GM21381 (cell line): Measurements from ENCODE around the gene EEIG2.
"Not testable (repeated sequence)": the region's sequence is repeated elsewhere in the genome, so short reads cannot be mapped to it uniquely, and the experiment has no call there.

Experiments used
- ATAC-seq: cut with Tn5 transposase; IDR thresholded peaks from one replicate; pipeline ENCODE4 v1.9.1; 2021; ENCODE audit warnings: mild to moderate bottlenecking, moderate library complexity; ENCODE audit not compliant: unreplicated experiment

The EEIG2 gene

DNA sequence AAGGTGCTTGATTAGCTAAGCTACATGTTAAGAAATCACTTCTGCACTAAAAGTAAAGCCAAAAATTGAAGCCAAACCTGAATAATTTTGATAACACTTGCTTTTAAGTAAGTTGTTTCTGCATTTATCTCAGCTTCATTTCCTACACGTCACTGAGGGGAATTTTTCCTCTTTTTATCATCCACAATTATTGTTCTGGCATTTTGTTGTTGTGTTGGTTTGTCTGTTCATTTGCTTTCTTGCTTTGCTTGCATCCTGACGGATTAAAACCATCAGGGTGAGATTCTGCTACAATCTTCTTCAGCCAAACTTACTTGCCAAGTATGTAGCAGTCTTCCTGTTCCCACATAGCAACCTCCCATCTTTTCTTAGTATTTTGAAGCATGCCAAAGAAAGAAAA, 18.0 kb upstream of the EEIG2 start:
- no peak for ATAC-seq

DNA sequence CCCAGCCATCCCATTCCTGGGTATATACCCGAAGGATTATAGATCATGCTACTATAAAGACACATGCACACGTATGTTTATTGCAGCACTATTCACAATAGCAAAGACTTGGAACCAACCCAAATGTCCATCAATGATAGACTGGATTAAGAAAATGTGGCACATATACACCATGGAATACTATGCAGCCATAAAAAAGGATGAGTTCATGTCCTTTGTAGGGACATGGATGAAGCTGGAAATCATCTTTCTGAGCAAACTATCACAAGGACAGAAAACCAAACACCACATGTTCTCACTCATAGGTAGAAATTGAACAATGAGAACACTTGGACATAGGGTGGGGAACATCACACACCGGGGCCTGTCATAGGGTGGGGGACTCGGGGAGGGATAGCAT, 12.4 kb upstream of the EEIG2 start:
- not testable (repeated sequence) for ATAC-seq

DNA sequence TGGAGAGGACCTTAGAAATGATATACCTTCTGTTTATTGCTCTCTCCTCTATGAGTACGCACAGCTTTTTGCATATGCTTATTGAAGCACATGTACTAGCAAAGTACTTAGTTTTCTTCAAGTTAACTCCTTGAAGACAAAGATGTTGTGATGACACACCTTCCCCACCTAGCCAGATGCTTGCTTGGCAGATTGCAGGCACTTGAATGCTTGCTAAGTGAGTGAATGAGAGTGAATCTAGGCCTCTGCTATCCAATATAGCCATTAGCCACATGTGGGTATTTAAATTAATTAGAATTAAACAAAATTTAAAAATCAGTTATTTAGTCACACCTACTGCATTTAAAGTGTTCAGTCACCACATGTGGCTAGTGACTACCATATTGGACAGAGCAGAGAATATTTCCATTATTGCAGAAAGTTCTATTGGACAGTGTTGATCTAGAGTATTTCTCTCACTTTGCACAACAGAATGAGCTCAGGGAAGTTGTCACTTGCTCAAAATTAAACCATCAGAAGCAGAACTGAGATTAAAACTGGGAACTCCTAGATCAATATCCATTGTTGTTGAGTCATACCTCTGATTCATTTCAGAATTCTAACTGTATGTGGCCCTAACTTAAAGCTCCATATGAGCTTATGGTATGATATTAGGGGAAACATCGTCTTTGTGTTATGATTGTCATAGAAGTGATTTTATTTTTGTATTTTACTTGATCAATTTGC, 8.6 kb upstream of the EEIG2 start:
- ATAC-seq = peak; percentile 94

DNA sequence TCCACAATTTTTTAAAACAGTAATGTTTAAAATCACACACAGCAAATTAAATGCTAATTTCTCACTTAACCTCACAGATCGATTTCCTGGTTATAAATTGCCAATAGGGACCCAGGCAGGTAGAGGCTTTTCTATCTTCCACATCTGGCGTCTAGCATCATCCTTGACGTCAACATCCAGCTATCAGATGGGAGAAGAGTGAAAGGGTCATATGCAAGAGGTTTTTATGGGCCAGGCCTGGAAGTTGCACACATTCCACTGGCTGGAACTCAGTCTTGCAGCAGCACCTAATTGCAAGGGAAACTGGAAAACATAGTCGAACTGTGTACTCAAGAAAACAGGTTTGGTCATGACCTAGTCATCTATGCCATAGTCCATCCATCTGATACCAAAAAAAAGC, 6.0 kb upstream of the EEIG2 start:
- ATAC-seq = no peak

DNA sequence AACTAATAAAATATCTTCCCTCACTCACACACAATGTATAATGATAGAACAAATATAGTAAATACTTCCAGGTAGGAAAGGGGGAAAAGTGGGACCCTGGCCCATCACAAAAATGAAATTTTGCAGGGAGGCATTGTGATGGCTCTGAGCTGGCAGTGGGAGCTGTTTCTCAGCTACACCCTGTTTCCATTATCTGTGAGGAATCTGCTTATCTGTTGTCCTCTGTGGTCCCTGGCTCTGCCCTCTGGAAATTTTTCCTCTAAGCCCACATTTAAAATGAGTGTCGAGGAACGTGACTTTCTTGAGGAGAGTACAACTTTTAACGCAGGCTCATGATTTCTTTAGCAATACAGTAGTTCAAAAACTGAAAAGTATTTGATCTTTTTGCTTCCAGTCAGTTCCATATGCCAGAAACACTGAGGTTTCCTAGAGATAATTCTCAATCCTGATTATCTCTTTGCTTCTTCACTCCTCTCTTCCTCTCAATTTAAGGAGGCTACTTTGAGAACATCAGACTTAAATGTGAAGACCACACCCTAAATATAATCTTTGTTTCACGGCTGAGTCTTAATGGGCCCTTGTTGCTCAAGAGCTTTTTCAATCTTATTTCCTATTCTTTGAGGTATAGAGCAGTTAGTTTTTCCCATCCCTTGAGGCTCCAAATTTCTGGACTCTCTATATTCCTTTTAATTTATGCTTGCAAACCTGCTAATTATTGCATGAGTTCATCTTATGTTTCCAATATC, 5.0 kb upstream of the EEIG2 start:
- no peak for ATAC-seq

DNA sequence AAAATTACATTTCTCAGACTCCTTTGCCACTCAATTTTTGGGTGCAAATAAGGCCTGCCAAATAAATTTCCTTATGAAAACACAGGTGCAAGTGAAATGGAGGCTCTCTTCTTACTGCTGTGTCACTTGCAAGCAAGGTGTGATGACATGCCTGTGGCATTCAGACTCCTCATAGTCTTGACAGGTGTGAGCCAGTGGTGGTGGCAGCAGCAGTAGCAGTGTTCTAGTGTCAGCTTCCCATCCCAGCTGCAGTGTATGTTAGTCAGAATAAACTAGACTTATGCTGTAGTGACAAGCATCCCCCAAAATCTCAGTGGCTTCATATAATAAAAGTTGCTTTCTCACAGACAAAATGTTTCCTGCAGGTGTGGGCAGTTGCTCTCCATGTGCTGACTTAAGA, 3.8 kb upstream of the EEIG2 start:
- no peak for ATAC-seq

DNA sequence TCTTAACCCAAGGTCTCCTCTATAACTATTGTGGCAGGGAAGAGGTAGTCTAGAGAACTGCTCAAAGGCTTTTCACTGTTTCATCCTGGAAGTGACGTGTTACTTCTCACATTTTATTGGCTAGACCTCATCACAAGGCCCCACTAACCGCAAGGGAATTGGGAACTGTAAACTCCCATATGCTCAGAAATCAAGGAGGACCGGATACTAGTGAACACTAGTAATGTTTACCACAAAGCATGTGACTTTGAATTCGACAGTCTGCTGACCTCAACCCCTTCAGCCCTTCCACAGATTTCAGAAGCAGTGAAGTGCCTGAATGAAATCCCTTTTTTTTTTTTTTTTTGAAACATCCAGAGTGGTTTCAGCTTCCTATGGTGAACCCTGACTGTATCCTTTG, 3.4 kb upstream of the EEIG2 start:
- ATAC-seq = no peak

DNA sequence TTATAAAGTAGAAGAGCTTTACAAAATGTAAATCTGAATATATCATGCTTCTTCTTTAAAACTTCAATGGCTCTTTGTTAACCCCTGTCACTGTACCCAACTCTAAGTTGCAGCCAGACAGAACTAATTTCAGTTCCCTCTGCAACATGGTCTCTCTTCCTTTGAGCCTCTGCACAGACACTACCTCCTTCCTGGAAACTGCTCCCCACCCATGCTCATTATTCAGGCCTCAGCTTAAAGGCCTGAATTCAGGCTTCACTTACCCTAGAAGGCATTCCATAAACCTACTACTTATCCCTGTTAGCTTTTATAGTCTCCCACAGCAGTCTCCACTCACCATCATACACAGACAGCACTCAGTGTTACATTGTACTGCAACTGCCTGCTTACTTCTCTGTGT, 2.6 kb upstream of the EEIG2 start:
- ATAC-seq = no peak

DNA sequence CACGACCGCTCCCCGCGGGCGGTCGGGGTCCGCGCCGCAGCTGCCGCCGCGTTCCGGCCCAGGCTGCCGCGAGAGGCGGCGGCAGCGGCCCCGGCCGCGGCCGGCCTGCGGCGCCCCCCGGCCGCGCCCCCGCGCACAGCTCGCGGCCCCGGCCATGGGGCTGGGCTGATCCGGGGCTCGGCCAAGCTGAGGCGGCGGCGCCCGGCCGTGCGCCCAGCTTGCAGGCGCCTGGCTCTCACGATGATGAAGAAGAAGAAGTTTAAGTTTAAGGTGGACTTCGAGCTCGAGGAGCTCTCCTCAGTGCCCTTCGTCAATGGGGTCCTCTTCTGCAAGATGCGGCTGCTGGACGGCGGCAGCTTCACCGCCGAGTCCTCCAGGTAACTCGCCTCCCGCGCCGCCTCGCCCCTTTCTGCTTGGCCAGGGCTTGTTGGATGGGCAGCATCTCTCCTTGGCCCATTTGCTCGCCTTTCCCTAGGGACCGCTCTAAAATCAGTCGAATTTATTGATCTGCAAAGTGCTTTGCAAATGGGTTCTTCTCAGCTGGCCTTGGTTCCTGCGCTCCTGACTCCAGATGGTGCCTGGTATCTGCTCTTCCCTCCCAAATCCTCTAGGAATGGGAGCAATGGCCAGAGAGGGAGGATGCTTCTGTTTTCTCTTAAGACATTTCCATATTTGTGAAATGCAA, 431 bp downstream of the EEIG2 start:
- peak; percentile 40 for ATAC-seq

DNA sequence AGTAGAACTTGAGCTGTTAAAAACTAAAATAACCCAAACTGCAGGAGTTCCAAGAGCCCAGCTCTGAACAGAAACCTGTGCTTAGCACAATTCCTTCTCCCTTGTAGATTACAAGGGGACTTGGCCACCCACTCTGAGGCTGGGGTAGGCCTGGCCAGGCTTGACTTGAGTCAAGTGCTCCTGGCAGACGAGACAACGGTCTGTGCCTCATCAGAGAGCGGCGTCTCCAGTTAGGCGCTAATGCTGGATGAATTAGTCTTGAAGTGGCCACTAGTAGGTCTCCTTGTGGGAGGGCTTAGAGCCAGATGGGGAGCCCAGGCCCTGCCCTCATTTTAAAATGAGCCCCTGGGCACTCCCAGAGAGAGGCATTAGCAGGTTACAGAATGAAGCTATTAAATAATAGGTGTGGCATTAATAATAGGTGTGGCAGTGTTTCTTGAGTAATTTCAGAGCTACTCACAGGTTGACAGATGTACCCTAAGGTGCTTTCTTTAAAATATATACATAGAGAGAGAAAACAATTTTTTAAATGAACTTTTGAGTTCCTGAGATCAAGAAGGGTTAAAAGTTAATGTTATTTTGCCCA, 1.1 kb downstream of the EEIG2 start:
- no peak for ATAC-seq

DNA sequence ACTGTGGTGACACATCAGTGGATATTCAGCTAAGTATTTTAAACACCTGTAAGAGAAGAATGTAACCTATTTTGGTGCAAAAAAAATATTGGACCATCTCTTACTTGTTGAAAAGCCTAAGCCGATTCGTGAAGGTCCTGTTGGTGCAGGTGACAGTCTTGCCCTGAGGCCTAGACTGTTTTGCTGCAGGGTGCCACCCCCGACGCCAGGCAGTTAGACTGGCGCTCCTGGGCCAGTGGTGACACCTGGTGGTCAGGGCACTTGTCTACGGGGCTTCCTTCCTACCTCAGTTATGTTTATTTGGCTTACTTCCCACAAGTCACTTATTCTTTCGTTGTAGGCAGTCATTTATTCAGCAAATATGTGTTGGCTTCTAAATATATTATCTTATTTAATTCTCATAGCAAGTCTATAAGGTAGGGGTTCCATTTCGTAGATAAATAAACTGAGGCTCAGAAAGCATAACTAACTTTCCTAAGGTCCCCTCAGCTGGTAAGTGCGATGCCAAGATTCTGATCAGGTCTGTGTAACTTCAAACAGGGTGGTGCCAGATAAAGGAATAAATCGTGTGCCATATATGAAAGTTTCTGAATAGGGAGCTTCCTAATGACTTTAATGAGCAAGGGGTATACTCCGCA, 1.9 kb downstream of the EEIG2 start:
- peak; percentile 38 for ATAC-seq

DNA sequence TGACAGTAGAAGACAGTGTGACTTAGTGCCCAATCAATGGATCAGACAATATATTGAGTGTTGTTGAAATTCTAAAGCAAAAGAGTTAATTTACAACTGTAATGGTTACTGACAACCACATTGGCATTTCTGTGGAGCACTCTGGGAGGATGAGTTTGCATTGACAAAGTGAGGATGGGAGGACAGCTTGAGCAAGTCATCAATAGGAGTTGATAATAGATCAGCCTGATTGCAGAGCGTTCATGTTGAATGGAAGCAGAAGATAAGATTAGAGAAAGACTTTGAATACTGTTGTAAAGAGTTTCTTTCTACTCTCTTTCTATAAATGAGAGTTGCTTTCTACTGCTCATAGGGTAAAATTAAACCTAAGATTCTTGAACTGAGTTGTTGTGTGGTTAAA, 3.9 kb downstream of the EEIG2 start:
- no peak for ATAC-seq

DNA sequence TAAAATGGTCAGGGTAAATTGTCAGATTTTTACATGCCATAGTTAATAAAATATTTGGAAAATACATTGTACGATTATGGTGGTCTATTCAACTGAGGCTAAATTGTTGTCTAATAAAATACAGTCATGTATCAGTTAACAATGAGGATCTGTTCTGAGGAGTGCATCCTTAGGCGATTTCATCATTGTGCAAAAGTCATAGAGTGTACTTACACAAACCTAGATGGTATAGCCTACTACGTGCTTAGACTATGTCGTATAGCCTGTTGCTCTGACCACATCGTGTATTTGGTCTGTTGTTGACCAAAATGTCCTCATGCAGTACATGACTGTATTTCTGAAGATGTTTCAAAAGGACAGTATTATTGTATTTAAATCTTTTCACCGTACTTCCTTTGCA, 5.2 kb downstream of the EEIG2 start:
- no peak for ATAC-seq

DNA sequence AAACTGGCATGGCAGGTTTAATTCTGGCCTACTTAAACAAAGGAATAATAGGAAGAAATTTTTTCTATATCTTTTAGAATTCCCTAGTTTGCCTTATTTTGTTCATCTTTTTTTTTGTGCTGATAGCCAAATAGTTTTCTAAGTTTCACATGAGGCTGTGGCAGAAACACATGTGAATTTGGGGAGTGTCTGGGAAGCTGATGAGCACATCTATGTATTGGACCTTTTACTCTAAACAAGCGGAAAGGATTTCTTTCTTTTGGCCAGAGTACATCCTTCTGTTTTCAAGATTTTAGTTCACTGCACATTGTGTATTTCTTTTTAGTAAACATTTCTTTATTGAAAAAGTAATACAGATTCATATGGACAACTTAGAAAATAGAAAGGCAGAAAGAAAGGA, 5.6 kb downstream of the EEIG2 start:
- ATAC-seq = no peak

DNA sequence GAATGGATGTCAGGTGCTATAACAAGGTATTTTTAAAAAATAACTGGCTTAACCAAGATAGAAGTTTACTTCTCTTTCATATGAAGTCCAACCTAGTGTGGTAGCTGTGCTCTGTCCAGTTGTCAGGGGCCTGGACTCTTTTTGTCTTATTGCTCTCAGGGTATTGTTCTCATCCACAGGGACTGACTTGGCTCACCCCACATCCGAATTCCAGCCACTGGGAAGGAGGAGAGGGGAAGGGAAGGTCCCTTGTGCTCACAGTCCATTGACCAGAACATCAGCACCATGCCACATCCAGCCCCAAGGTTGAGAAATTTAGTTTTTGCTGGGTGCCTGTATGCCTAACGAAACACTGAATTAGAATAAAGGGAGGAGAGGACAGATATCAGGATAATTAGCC, 8.7 kb downstream of the EEIG2 start:
- no peak for ATAC-seq

DNA sequence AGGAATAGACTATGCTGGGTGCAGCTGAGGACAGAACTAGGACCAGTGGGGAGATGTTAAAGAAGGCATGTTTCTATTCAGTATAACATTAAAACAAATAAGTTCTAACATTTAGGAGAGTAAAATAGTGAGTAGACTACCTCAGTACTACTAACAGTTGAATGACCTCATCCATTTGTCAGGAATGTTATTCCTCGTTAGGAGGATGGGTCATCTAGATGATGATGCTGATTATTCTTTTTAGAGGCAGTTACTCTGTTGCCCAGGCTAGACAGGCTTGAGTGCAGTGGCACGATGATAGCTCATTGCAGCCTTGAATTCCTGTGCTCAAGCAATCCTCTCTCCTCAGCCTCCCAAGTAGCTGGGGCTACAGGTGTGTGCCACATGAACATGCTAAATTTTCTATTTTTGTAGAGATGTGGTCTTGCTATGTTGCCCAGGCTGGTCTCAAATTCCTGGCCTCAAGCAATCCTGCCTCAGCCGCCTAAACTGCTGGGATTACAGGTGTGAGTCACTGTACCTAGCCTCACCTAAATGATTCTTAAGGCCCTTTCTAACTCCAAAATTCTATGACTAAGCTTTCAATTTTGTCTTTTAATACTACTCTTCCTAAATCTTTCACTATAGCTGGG, 9.3 kb downstream of the EEIG2 start:
- no peak for ATAC-seq

DNA sequence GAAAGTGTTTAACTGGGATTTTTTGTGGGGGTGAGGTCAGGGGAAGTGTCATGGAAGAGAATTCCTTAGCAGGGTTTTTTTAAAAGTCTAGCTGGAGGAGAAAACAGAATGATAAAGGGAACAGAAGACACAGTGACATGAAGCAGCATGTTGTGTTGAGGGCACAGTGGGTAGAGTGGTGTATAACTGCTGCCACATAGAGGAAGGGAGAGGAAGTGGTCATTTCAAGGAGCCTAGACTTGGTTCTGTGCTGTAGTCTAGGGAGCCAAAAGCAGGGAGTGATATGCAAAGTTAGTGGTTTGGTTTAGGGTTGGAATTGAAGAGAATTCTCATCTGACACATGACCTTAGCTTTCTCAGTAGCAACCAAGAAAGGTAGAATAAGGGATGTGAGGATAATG, 10.2 kb downstream of the EEIG2 start:
- ATAC-seq = peak; percentile 98

DNA sequence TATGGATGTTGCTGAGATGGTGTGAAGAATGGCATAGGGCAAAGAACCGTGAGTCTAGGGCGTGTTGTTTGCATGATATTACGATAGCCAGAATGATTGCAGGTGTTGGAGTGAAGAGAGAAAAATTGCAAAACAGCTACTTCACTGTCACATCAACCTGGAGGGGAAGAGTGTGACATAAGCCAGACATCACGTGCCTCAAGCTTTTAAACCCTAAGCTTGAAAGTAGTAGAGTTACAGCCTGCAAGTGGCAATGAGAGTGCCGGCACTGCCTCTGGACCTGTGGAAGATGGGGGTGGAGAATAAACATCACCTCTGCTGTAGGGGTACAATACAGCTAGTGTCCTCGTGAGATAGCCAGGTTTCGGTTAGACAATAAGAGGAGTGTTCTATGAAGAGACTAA, 11.1 kb downstream of the EEIG2 start:
- ATAC-seq = no peak

DNA sequence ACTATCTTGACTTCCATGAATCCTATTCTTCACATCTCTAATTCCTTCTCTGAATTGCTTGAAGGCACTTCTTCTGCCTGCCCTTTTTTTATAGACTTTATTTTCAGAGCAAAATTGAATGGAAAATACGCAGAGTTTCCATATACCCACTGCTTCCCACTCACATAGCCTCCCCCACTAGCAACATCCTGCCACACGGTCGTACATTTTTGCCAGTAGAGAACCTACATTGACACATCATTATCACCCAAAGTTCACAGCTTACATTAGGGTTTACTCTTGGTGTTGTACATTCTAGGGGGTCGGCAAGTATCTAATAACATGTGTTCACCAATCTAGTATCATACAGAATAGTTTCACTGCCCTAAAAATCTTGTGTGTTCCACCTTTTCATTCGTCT, 12.3 kb downstream of the EEIG2 start:
- ATAC-seq = no peak

DNA sequence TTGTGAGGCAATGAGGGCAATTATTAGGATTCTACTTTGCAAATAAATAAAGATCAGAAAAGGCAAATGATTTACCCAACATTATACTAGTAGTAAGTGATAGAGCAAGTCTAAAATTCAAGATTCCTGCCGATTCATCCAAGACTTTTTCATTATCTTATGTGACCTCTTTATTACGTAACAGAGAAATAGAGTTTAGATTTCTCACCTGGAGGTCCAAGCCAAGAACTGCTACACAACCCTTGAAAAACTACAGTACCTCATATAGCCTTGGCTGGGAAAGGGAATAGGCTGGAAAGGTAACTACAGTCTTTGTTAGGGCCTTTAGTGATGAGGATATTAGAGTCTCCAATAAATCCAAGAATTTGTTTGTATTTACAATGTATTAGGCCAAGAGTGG, 13.3 kb downstream of the EEIG2 start:
- ATAC-seq = no peak

DNA sequence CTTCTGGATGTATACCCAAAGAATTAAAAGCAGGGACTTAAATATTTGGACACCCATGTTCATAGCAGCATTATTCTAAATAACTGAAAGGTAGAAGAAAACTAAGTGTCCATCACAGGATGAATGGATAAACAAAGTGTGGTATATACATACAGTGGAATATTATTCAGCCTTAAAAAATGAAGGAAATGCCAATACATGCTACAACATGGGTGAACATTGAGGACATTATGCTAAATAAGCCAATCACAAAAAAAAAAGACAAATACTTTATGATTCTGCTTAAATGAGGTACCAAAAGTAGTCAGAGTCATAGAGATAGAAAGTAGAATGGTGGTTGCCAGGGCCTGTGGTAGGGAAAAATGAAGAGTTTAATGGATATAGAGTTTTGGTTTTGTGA, 14.1 kb downstream of the EEIG2 start:
- no peak for ATAC-seq
